HEK293 (cell line): ENCODE results near the gene PRSS23.

ENCODE experiments used
- CTCF ChIA-PET: fragments of 350-600 bp; formaldehyde crosslinking; extraction: SDS; loops from one replicate; lab custom pipeline; 2021; ENCODE audit warnings: antibody characterized with exemption; lab: Yijun Ruan, JAX
- POLR2A ChIA-PET: fragments of 300-600 bp; formaldehyde crosslinking; extraction: SDS; loops from one replicate; lab custom pipeline; 2020; ENCODE audit warnings: antibody characterized with exemption, inconsistent platforms; lab: Yijun Ruan, JAX
- H3K27ac ChIP-seq: fragments of 200-500 bp; sonication (Bioruptor generic); 2 replicates; pipeline ENCODE4 v1.5.1; 2014; ENCODE audit warnings: low read depth, low read length, control low read depth, inconsistent platforms; ENCODE audit errors: extremely low read depth
- H3K36me3 ChIP-seq, 2 experiments: fragments of 200-500 bp in 1 of 2; sonication (Bioruptor generic) in 1 of 2; 1 replicate in 1 of 2; 2 replicates in 1 of 2; pipeline ENCODE4 v1.5.1; 2014 to 2017; ENCODE audit warnings: inconsistent platforms in 2 of 2, low read length in 2 of 2; ENCODE audit not compliant: control insufficient read depth in 2 of 2, insufficient read depth in 1 of 2
- H3K4me1 ChIP-seq: fragments of 200-500 bp; sonication (Bioruptor generic); 2 replicates; pipeline ENCODE4 v1.5.1; 2014; ENCODE audit warnings: mild to moderate bottlenecking, low read length, inconsistent platforms; ENCODE audit not compliant: control insufficient read depth, insufficient read depth
- H3K4me3 ChIP-seq: 2 replicates; pipeline ENCODE4 v1.5.1; 2011; ENCODE audit warnings: low read depth, mild to moderate bottlenecking, control low read depth, low read length, moderate library complexity
- H3K9me3 ChIP-seq: fragments of 200-500 bp; sonication (Bioruptor generic); 2 replicates; pipeline ENCODE4 v1.5.1; 2014; ENCODE audit warnings: low read depth, low read length, inconsistent platforms; ENCODE audit not compliant: control insufficient read depth, insufficient read depth
- KLF10 ChIP-seq: fragments of 450-650 bp; IDR thresholded peaks from 2 replicates; pipeline ENCODE4 v1.5.1; 2018; ENCODE audit warnings: missing biosample characterization, mild to moderate bottlenecking, missing genetic modification characterization
- ZIC2 ChIP-seq: fragments of 450-650 bp; formaldehyde crosslinking; IDR thresholded peaks from 2 replicates; pipeline ENCODE4 v1.5.1; 2016; ENCODE audit warnings: missing biosample characterization, missing genetic modification characterization
- ZNF133 ChIP-seq: fragments of 450-650 bp; formaldehyde crosslinking; IDR thresholded peaks from 2 replicates; pipeline ENCODE4 v1.5.1; 2016; ENCODE audit warnings: missing biosample characterization, missing genetic modification characterization
- ZNF202 ChIP-seq: fragments of 450-650 bp; formaldehyde crosslinking; IDR thresholded peaks from 2 replicates; pipeline ENCODE4 v1.5.1; 2016; ENCODE audit warnings: missing biosample characterization, missing genetic modification characterization, borderline replicate concordance
- ZNF302 ChIP-seq: fragments of 450-650 bp; formaldehyde crosslinking; IDR thresholded peaks from 2 replicates; pipeline ENCODE4 v1.5.1; 2016; ENCODE audit warnings: missing biosample characterization, missing genetic modification characterization, low read depth
- ZNF473 ChIP-seq: fragments of 450-650 bp; formaldehyde crosslinking; IDR thresholded peaks from 2 replicates; pipeline ENCODE4 v1.5.1; 2017; ENCODE audit warnings: missing biosample characterization, missing genetic modification characterization
- ZNF529 ChIP-seq: fragments of 450-650 bp; formaldehyde crosslinking; IDR thresholded peaks from 2 replicates; pipeline ENCODE4 v1.5.1; 2017; ENCODE audit warnings: missing genetic modification characterization, missing biosample characterization; ENCODE audit not compliant: insufficient replicate concordance
- ZNF544 ChIP-seq: fragments of 450-650 bp; formaldehyde crosslinking; IDR thresholded peaks from 2 replicates; pipeline ENCODE4 v1.5.0; 2017; ENCODE audit warnings: missing biosample characterization, missing genetic modification characterization
- ZNF610 ChIP-seq: fragments of 450-650 bp; formaldehyde crosslinking; IDR thresholded peaks from 2 replicates; pipeline ENCODE4 v1.5.1; 2016; ENCODE audit warnings: missing biosample characterization, missing genetic modification characterization, borderline replicate concordance
- ZNF701 ChIP-seq: fragments of 450-650 bp; formaldehyde crosslinking; IDR thresholded peaks from 2 replicates; pipeline ENCODE4 v1.5.1; 2016; ENCODE audit warnings: missing biosample characterization, missing genetic modification characterization
- TF ChIP-seq, protein P1 (sequence below): fragments of 450-650 bp; formaldehyde crosslinking; IDR thresholded peaks from 2 replicates; pipeline ENCODE4 v1.5.1; 2016; ENCODE audit warnings: missing biosample characterization, missing genetic modification characterization
- TF ChIP-seq, protein P2 (sequence below): fragments of 450-650 bp; formaldehyde crosslinking; IDR thresholded peaks from 2 replicates; pipeline ENCODE4 v1.5.1; 2017; ENCODE audit warnings: missing biosample characterization, missing genetic modification characterization
- TF ChIP-seq, protein P3 (sequence below): fragments of 450-650 bp; formaldehyde crosslinking; IDR thresholded peaks from 2 replicates; pipeline ENCODE4 v1.5.1; 2016; ENCODE audit warnings: missing biosample characterization, missing genetic modification characterization
- TF ChIP-seq, protein P4 (sequence below): fragments of 450-650 bp; formaldehyde crosslinking; IDR thresholded peaks from 2 replicates; pipeline ENCODE4 v1.5.1; 2016; ENCODE audit warnings: missing biosample characterization, missing genetic modification characterization
- TF ChIP-seq, protein P5 (sequence below): fragments of 450-650 bp; formaldehyde crosslinking; IDR thresholded peaks from 2 replicates; pipeline ENCODE4 v1.5.1; 2016; ENCODE audit warnings: missing biosample characterization, missing genetic modification characterization

The PRSS23 gene

DNA sequence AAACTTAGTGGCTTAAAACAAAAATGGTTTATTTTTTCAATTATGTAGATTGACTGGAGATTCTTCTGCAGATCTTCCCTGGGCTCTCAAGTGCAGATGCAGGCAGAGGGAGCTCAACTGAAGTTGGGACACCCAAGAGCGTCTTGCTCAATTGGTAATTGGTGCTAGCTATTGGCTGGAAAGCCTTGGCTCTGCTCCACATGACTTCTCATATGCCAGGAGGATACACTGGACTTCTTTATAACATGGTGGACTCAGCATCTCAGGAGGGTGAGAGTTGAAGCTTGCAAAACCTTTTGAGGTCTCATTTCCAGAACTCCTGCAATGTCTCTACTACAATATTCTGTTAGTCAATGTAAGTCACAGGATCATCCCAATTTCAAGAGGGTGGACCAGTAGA is 42.2 kb upstream of the PRSS23 start (continued):
- TF ChIP-seq, protein P1, sequence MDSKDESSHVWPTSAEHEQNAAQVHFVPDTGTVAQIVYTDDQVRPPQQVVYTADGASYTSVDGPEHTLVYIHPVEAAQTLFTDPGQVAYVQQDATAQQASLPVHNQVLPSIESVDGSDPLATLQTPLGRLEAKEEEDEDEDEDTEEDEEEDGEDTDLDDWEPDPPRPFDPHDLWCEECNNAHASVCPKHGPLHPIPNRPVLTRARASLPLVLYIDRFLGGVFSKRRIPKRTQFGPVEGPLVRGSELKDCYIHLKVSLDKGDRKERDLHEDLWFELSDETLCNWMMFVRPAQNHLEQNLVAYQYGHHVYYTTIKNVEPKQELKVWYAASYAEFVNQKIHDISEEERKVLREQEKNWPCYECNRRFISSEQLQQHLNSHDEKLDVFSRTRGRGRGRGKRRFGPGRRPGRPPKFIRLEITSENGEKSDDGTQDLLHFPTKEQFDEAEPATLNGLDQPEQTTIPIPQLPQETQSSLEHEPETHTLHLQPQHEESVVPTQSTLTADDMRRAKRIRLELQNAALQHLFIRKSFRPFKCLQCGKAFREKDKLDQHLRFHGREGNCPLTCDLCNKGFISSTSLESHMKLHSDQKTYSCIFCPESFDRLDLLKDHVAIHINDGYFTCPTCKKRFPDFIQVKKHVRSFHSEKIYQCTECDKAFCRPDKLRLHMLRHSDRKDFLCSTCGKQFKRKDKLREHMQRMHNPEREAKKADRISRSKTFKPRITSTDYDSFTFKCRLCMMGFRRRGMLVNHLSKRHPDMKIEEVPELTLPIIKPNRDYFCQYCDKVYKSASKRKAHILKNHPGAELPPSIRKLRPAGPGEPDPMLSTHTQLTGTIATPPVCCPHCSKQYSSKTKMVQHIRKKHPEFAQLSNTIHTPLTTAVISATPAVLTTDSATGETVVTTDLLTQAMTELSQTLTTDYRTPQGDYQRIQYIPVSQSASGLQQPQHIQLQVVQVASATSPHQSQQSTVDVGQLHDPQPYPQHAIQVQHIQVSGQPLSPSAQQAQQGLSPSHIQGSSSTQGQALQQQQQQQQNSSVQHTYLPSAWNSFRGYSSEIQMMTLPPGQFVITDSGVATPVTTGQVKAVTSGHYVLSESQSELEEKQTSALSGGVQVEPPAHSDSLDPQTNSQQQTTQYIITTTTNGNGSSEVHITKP (tag by site-specific recombination) = no peak

DNA sequence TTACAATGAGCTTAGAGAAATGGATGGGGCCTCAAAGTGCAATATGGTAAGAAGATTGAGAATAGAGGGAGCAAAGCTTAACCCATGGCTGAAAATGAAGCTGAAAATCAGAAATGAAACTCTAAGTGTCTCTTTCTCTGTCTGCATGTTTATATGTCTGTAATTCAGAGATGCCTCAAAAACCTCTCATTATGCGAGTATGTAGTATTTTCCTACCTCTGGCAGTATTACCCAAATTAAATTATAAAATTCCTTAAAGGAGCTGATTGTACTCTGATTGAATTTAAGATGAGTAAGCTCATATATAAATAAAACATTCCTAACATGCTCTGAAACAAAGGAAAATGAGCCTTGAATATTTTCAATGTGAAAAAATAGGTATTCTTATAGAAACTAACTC is 39.8 kb upstream of the PRSS23 start:
- POLR2A ChIA-PET = interaction anchor here (0.9 kb wide), 1 partner anchor 15 kb away, joined by 4 read pairs; no protein-coding TSS in a partner anchor
- H3K9me3 ChIP-seq = no peaks in the 10 kb centered on the region
- H3K4me3 ChIP-seq = no peak overlapping the region
- no peaks in the 10 kb centered on the region for H3K36me3 ChIP-seq
- H3K27ac ChIP-seq = no peak overlapping the region
- no peaks in the 10 kb centered on the region for H3K4me1 ChIP-seq
- CTCF ChIA-PET = interaction anchor here (0.6 to 0.7 kb wide), 3 partner anchors 14 to 110 kb away, joined by 3 read pairs; no protein-coding TSS in a partner anchor
- TF ChIP-seq ZNF302 (no peak), ZNF473 (tag by site-specific recombination) (no peak), ZNF133 (tag by site-specific recombination) (no peak), ZIC2 (no peak), ZNF610 (tag by site-specific recombination) (no peak), ZNF701 (tag by site-specific recombination) (no peak), ZNF202 (tag by site-specific recombination) (no peak), KLF10 (tag by site-specific recombination) (no peak), ZNF544 (tag by site-specific recombination) (no peak), ZNF529 (tag by site-specific recombination) (no peak)
- TF ChIP-seq, protein P2, sequence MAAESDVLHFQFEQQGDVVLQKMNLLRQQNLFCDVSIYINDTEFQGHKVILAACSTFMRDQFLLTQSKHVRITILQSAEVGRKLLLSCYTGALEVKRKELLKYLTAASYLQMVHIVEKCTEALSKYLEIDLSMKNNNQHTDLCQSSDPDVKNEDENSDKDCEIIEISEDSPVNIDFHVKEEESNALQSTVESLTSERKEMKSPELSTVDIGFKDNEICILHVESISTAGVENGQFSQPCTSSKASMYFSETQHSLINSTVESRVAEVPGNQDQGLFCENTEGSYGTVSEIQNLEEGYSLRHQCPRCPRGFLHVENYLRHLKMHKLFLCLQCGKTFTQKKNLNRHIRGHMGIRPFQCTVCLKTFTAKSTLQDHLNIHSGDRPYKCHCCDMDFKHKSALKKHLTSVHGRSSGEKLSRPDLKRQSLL (tag by site-specific recombination) = no peak
- TF ChIP-seq, protein P3, sequence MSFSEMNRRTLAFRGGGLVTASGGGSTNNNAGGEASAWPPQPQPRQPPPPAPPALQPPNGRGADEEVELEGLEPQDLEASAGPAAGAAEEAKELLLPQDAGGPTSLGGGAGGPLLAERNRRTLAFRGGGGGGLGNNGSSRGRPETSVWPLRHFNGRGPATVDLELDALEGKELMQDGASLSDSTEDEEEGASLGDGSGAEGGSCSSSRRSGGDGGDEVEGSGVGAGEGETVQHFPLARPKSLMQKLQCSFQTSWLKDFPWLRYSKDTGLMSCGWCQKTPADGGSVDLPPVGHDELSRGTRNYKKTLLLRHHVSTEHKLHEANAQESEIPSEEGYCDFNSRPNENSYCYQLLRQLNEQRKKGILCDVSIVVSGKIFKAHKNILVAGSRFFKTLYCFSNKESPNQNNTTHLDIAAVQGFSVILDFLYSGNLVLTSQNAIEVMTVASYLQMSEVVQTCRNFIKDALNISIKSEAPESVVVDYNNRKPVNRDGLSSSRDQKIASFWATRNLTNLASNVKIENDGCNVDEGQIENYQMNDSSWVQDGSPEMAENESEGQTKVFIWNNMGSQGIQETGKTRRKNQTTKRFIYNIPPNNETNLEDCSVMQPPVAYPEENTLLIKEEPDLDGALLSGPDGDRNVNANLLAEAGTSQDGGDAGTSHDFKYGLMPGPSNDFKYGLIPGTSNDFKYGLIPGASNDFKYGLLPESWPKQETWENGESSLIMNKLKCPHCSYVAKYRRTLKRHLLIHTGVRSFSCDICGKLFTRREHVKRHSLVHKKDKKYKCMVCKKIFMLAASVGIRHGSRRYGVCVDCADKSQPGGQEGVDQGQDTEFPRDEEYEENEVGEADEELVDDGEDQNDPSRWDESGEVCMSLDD (tag by site-specific recombination) = no peak
- TF ChIP-seq, protein P4, sequence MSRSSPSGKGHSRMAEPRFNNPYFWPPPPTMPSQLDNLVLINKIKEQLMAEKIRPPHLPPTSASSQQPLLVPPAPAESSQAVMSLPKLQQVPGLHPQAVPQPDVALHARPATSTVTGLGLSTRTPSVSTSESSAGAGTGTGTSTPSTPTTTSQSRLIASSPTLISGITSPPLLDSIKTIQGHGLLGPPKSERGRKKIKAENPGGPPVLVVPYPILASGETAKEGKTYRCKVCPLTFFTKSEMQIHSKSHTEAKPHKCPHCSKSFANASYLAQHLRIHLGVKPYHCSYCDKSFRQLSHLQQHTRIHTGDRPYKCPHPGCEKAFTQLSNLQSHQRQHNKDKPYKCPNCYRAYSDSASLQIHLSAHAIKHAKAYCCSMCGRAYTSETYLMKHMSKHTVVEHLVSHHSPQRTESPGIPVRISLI (tag by site-specific recombination) = no peak
- TF ChIP-seq, protein P5, sequence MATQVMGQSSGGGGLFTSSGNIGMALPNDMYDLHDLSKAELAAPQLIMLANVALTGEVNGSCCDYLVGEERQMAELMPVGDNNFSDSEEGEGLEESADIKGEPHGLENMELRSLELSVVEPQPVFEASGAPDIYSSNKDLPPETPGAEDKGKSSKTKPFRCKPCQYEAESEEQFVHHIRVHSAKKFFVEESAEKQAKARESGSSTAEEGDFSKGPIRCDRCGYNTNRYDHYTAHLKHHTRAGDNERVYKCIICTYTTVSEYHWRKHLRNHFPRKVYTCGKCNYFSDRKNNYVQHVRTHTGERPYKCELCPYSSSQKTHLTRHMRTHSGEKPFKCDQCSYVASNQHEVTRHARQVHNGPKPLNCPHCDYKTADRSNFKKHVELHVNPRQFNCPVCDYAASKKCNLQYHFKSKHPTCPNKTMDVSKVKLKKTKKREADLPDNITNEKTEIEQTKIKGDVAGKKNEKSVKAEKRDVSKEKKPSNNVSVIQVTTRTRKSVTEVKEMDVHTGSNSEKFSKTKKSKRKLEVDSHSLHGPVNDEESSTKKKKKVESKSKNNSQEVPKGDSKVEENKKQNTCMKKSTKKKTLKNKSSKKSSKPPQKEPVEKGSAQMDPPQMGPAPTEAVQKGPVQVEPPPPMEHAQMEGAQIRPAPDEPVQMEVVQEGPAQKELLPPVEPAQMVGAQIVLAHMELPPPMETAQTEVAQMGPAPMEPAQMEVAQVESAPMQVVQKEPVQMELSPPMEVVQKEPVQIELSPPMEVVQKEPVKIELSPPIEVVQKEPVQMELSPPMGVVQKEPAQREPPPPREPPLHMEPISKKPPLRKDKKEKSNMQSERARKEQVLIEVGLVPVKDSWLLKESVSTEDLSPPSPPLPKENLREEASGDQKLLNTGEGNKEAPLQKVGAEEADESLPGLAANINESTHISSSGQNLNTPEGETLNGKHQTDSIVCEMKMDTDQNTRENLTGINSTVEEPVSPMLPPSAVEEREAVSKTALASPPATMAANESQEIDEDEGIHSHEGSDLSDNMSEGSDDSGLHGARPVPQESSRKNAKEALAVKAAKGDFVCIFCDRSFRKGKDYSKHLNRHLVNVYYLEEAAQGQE (tag by site-specific recombination) = no peak
